ENCODE measurements around the gene SDHA. TPM values are rescaled to one million over a fixed set of nuclear protein-coding genes. Genes with fewer than 3 reads are reported as not detected.

SDHA gene
- total and polyA plus RNA-seq, 9 of the 15 experiments (the other 6 are each of a cell fraction or from before 2014, with no cell fraction given), result 82.9 to 191 (median 130) TPM

DNA sequence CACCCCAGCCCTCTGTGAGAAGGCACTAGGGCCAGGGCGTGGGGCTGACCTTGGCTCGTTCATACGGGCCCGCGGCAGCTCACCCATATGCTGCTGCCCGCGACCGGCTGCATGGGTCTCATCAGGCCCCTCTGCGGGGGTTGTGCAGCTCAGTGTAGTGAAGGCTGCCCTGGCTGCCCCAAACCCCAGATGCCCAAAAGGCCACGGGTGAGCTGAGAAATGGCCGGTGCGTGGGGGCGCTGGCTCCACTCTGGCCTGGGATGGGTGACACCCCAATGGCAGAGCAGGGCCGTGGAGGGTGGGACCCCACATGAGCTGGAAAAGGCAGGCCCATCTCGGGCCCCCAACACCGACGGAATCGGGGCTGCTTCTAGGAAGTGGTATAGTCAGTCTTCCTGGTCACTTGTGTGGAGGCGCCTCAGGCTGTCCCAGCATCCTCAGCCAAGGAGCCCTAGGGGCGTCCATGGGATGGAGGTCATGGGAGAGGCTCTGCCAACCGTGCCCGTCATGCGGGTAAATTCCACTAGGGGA, 46.3 kb upstream of the SDHA start (continued):
- TF ChIP-seq, protein P1, sequence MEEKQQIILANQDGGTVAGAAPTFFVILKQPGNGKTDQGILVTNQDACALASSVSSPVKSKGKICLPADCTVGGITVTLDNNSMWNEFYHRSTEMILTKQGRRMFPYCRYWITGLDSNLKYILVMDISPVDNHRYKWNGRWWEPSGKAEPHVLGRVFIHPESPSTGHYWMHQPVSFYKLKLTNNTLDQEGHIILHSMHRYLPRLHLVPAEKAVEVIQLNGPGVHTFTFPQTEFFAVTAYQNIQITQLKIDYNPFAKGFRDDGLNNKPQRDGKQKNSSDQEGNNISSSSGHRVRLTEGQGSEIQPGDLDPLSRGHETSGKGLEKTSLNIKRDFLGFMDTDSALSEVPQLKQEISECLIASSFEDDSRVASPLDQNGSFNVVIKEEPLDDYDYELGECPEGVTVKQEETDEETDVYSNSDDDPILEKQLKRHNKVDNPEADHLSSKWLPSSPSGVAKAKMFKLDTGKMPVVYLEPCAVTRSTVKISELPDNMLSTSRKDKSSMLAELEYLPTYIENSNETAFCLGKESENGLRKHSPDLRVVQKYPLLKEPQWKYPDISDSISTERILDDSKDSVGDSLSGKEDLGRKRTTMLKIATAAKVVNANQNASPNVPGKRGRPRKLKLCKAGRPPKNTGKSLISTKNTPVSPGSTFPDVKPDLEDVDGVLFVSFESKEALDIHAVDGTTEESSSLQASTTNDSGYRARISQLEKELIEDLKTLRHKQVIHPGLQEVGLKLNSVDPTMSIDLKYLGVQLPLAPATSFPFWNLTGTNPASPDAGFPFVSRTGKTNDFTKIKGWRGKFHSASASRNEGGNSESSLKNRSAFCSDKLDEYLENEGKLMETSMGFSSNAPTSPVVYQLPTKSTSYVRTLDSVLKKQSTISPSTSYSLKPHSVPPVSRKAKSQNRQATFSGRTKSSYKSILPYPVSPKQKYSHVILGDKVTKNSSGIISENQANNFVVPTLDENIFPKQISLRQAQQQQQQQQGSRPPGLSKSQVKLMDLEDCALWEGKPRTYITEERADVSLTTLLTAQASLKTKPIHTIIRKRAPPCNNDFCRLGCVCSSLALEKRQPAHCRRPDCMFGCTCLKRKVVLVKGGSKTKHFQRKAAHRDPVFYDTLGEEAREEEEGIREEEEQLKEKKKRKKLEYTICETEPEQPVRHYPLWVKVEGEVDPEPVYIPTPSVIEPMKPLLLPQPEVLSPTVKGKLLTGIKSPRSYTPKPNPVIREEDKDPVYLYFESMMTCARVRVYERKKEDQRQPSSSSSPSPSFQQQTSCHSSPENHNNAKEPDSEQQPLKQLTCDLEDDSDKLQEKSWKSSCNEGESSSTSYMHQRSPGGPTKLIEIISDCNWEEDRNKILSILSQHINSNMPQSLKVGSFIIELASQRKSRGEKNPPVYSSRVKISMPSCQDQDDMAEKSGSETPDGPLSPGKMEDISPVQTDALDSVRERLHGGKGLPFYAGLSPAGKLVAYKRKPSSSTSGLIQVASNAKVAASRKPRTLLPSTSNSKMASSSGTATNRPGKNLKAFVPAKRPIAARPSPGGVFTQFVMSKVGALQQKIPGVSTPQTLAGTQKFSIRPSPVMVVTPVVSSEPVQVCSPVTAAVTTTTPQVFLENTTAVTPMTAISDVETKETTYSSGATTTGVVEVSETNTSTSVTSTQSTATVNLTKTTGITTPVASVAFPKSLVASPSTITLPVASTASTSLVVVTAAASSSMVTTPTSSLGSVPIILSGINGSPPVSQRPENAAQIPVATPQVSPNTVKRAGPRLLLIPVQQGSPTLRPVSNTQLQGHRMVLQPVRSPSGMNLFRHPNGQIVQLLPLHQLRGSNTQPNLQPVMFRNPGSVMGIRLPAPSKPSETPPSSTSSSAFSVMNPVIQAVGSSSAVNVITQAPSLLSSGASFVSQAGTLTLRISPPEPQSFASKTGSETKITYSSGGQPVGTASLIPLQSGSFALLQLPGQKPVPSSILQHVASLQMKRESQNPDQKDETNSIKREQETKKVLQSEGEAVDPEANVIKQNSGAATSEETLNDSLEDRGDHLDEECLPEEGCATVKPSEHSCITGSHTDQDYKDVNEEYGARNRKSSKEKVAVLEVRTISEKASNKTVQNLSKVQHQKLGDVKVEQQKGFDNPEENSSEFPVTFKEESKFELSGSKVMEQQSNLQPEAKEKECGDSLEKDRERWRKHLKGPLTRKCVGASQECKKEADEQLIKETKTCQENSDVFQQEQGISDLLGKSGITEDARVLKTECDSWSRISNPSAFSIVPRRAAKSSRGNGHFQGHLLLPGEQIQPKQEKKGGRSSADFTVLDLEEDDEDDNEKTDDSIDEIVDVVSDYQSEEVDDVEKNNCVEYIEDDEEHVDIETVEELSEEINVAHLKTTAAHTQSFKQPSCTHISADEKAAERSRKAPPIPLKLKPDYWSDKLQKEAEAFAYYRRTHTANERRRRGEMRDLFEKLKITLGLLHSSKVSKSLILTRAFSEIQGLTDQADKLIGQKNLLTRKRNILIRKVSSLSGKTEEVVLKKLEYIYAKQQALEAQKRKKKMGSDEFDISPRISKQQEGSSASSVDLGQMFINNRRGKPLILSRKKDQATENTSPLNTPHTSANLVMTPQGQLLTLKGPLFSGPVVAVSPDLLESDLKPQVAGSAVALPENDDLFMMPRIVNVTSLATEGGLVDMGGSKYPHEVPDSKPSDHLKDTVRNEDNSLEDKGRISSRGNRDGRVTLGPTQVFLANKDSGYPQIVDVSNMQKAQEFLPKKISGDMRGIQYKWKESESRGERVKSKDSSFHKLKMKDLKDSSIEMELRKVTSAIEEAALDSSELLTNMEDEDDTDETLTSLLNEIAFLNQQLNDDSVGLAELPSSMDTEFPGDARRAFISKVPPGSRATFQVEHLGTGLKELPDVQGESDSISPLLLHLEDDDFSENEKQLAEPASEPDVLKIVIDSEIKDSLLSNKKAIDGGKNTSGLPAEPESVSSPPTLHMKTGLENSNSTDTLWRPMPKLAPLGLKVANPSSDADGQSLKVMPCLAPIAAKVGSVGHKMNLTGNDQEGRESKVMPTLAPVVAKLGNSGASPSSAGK (IDR thresholded peaks at IDR 0.05), result no peak
- TF ChIP-seq NBN (IDR thresholded peaks at IDR 0.05; ENCODE audit: low read depth) (no peak), BCL6 (CRISPR knock-in tag; IDR thresholded peaks at IDR 0.05) (no peak), GATAD2A (IDR thresholded peaks at IDR 0.05) (no peak), MAFK (IDR thresholded peaks at IDR 0.05; ENCODE audit: low read length) (no peak)
- TF ChIP-seq, protein P2, sequence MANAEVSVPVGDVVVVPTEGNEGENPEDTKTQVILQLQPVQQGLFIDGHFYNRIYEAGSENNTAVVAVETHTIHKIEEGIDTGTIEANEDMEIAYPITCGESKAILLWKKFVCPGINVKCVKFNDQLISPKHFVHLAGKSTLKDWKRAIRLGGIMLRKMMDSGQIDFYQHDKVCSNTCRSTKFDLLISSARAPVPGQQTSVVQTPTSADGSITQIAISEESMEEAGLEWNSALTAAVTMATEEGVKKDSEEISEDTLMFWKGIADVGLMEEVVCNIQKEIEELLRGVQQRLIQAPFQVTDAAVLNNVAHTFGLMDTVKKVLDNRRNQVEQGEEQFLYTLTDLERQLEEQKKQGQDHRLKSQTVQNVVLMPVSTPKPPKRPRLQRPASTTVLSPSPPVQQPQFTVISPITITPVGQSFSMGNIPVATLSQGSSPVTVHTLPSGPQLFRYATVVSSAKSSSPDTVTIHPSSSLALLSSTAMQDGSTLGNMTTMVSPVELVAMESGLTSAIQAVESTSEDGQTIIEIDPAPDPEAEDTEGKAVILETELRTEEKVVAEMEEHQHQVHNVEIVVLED (CRISPR knock-in tag; IDR thresholded peaks at IDR 0.05), result no peak

All from K562 (cell line).